ELF-1 (cell line): ENCODE data around the gene TSKU.

ENCODE experiments used
- DNase-seq: peaks from one replicate; pipeline ENCODE4 v3.0.0-alpha.2; 2016; ENCODE audit warnings: low read depth, low spot score

TSKU gene, protein sequence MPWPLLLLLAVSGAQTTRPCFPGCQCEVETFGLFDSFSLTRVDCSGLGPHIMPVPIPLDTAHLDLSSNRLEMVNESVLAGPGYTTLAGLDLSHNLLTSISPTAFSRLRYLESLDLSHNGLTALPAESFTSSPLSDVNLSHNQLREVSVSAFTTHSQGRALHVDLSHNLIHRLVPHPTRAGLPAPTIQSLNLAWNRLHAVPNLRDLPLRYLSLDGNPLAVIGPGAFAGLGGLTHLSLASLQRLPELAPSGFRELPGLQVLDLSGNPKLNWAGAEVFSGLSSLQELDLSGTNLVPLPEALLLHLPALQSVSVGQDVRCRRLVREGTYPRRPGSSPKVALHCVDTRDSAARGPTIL

DNA sequence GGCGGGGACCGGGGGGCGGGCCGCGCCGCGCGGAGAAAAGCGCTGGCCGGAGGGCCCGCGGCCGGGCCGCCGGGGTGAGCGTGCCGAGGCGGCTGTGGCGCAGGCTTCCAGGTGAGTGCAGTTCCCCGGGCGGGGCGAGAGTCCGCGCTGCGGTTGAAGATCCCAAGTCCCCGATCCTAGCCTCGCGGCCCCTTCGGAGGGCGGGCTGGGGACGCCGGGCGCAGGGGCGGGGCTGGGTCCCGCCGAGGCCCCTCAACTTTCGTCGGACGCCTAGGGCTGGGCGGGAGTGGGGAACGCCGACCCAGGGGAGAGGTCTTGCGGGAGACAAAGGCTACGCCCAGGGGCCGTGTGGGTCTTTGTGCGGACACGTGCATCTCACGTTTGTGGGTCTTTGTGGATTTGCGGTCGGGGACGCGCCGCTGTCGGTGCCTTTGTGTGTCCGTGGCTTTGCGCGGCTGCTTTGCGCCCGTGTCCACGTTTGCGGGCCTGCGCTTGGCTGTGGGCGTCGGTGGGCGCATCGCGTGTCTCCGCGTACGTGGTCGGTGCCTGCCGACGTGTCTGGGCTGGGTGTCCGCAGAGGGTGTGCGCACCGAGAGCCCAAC is at the start of gene TSKU:
Gene TSKU (plus strand): TSS at position 63 of the 602 bp plus-strand sequence. CDS start 12,261 bp downstream, outside the sequence.
- peak; percentile 78 for DNase-seq

DNA sequence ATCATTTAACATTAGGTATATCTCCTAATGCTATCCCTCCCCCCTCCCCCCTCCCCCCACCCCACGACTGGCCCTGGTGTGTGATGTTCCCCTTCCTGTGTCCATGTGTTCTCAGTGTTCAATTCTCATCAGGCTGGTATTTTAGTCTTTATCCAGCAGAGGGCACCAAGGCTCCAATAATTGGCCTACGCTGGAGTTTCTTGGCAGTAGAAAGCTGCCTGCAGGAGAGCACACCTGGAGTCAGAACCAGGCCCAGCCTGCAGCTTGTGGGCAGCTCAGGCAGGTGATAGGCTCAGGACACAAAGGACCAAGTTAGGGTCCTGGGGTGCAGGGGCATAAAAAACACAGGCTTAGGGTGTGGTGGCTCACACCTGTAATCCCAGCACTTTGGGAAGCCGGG is 49.2 kb upstream of the TSKU start:
- DNase-seq, result peak; percentile 72

DNA sequence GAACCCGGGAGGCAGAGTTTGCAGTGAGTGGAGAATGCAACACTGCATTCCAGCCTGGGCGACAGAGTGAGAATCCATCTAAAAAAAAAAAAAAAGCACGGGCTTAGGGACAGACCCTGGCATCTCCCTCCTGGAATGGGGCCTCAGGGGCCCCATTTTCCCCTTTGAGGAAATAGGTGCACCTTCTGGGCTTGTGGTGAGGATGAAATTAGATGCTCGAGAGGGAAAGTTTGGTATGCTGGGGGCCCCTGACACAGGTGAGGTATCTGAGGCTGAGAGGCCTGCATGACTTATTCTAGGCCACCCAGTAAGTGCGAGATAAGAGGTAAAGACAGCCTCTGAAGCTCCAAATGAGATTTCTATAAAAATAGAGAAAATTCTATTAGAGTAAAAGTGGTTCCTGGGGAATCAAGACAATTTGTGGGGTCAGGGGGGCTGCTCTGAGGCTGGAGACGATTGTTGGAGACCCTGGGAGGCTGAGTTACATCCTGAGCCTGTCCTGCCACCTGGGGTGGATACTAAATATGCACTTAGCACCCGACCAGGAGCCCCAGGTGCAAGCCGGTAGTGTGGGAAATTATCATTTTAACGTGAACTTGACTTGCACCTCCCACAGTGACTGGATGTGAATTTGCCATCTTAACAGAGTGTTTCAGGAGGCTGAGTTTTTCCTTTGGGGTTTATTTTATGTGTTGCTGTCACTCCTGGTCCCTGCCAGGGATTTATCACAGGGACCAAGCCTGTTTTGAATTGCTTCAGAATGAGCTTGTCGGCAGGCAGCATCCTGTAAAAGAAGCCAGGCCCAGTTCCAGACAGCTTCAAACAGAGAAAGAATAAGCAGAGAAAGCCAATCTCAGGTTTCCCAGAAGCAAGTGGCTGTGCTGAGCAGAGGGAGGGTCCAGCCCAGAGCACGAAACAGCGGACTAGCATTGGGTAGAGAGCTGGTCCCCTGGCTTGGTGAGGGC is 48.4 kb upstream of the TSKU start:
- DNase-seq, result peak; percentile 51

DNA sequence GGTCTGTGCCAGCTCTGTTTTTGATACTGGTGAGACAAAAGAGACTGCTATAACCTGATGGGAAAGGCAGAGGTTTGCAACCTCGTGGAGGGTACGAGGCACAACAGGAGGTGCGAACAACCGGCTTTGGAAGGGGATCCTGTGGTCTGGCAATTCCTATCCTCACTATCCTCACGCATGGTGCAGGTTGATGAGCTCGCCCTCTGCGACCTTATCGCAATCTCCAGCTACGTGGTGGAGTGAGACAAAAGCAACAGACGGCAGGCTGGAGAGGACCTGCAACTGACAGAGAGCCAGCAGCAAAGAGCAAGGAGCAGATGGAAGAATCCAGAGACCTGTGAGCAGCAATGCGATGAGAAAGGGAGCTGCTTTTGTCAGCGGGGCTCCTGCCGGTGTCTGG is 47.3 kb upstream of the TSKU start:
- DNase-seq, result peak; percentile 57

DNA sequence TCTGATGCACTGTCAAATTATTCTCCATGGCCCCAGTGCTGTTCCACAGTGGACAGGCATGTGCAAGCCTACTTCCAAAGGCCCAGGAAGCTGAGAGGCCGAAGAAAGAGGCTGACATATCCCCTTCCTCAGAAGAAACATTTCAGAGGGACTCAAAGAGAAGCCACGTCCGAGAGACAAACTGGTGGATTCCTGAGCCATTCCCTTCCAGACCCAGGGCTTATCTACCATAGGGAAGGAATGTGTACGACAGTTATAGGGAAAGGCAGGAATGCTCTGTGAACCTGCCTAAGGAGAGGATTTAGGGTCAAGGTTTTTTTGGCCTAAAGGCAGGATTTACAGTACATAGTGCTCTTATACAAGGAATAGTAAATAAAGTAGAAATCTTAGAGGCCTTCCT is 46.9 kb upstream of the TSKU start:
- DNase-seq, result peak; percentile 56

DNA sequence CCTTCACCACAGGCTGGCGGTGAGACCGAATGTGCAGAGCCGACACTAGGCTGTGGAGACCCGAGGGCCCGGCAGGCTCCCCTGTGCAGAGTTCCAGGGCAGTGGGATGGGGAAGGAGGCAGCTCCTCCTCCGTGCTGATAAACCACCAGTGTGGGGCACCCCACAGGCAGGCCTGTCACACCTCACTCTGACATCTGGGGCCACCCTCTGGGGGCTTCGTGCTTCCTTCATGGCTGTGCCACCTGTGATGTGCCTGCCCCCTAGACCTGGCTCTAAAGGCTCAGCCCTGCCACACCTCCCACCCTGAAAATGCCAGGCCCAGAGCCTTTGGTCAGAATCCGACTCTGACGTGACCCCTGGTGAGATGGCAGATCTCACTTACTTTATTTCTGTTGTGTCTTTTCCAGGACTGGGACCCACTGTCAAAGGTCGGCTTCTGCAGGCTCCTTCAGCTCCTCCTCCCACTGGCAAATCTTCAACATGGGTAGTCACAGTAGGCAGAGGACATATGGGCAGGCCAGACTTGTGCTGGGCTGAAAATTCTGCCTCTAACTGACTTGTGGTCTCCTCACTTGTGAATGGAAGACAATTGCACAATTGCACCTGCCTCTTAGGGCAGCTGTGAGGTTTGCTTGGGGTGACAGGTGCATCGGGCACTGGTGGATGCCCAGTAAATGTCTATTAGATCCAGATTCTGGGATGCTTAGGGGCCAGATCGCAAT is 46.2 kb upstream of the TSKU start:
- no peak for DNase-seq

DNA sequence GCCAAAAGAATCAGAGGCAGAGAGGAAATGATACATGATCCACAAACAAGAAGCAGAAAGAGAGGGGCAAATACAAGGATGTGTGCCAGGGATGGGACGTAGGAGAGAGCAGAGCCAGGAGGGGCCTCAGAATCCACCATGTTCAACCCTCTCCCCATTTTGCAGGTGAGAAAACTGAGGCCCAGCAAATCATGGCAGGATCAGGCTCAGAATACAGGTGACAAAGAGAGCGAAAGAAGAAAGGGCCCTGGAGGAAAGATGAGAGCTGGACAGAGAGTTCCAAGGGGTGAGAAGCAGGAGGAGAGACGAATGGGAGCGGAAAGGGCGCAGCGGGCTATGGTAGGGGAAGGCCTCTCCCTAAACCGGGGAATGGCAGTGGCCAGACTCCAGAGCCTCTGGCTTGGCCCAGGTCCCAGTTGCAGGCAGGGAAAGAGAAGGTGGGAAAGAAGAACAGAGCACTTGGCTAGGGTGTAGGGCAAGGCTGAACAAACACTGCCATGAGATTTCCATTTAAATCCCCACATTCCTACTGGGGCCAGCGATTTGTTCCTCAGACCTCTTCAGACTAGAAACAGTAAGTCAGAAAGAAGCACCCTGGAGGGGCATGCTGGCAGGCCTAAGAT is 44.4 kb upstream of the TSKU start:
- no peak for DNase-seq

DNA sequence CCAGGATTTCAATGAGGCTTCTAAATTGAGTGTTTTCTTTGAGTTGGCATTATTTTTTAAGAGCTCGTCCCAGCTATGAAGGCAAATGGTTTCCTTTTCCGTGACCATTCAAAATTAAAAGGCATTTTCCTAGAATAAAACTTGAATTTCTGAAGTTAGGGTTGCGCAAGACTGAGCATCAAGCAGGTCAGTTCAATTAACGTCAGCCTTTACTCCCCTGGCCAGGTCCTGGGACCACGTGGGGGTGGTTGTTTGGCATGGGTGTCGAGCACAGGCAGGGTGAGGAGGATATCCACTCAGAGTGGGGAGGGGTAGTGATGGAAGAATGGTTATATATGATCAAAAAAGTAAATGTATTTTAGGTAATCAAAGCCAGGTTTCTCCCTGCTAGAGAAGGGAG is 43.4 kb upstream of the TSKU start:
- no peak for DNase-seq

DNA sequence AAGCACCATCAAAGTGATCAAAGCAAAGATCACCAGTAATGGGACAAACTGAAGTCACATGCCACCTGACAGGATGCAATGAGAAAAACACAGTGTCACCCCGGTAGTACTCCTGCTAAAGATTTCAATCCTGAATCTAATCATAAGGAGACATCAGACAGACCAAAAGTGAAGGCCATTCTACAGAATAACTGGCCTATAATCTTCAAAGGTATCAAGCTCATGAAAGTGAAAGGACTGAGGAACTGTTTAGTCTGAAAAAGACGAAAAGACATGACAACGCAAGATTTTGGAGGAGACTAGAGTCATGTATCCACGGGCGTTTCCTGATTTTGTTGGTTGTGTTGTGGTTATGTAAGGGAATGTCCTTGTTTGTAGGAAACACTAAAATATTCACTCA is 42.4 kb upstream of the TSKU start:
- no peak for DNase-seq

DNA sequence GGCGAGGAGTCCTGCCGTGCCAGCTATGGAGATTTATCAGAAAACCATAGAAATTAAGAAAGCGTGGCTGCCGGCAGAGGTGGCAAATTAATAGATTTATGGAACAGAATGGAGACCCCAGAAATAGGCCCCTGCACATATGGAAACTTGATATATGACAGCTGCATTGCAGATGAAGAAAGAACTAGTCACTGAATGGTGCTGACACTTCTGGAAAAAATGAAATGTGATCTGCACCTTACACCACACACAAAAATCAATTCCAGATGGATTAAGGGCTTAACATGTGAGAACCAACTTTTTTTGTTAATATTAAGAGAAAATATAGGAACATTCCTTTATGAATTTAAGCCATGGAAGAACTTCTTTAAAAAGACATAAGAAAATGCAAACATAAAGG is 40.3 kb upstream of the TSKU start:
- DNase-seq, result no peak

DNA sequence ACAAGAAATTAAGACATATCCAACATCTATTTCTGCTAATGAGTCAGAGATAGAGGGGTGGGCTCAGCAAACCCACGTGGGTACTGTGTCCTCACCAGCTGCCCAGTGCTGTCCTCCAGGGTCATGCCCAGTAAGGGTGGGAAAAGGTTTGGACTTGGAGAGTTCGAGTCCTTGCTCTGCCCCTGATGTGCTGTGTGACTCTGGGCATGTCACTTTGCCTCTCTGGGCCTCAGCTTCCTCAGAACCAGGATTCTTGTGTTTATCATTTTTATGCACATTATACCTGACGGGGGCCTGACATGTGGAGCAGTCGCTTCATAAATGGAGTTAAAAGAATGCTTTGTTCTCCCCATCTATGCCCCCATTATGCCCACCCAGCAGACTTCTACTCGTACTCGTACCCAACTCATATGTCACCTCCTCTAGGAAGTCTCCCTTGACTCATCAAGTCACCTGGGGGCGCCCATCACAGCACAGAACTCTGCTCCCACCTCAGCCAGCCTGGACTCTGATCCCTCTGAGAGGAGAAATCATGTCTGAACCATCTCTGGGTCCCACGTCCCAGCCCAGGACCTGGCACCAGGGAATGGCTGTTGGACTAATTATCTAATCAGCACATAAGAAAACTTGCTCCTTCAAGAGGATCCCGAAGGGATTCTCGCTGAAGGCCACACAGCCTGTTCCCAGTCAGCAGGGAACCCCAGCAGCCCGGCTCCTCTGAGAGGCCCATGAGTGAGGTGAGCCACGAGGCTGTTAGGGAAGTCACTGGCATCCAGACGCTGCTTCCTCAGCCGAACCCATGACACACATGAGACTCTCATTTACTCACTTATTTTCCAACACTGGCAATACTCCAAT is 38.7 kb upstream of the TSKU start:
- no peak for DNase-seq

DNA sequence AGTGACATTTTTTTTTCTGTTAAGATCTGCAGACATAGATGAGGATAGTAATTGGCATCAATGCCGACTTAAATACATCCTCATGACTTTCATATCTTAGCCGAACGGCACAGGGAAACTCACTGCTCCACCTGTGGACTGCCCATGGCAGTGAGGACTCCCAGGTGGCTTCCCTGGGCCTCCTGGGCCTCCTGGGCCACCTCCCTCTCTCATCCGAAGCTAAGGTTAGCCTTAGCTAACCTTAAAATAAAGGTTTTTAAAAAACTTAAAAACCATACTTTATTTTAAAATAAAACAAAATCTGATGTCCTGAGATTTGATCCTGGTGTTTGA is 38.1 kb upstream of the TSKU start:
- no peak for DNase-seq

DNA sequence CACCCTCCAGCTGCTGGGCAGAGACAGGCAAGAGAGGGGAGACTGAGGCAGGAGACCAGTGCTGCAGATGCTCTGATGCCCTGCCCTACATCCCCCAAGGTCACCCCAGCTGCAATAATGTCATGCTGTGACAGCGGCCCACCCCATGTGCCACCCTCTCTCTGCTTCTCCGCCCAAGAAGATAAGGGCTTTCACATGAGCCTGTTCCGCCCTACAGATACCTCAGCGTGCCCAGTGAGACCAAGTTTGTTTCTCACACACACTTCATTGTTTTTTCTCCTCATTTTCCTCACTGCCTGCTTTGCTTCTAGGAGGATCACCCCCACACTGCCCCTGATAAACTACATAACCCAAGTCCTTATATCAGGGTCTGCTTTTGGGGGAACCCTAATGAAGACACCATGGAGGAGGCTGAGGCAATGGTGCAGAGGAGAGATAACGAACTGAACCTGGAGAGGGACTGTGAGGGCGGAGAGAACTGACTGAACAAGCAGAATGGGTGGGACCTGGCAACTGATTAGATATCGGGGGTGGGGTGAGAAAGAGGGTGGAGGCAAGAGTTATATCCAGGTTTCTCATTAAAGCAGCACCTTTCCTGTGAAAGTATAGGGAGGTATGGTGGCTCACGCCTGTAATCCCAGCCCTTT is 37.5 kb upstream of the TSKU start:
- DNase-seq, result no peak

DNA sequence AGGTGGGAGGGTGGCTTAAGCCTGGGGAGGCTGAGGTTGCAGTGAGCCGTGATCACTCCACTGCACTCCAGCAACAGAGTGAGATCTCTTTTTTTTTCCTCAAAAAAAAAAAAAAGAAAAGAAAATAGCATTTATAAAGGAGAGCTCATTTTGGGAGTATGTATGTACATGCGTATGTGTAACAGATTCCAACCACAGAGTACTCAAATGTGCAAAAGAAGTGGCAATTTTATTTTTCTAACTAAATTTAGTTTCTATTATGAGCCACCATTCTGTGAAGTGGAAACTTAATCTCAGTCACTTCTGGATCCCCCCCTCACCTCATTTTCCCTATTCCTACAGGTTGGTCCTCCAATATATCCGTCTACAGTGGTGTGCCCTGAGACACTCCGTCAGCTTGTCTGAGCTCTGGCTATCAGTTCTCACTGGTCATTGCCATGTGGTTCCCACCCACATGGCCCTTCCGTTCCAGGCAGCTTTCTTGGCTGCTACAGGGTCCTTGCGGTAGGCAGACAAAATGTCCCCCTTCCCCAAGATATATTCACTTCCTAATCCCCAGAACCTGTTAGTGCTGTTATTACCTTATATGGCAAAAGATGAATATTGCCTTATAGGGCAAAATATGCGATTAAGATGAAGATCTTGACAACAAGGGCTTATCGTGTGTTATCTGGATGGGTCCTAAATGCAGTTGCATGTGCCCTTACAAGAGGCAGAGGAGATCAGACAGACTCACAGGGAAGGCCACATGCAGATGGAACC is 35.8 kb upstream of the TSKU start:
- DNase-seq, result no peak

DNA sequence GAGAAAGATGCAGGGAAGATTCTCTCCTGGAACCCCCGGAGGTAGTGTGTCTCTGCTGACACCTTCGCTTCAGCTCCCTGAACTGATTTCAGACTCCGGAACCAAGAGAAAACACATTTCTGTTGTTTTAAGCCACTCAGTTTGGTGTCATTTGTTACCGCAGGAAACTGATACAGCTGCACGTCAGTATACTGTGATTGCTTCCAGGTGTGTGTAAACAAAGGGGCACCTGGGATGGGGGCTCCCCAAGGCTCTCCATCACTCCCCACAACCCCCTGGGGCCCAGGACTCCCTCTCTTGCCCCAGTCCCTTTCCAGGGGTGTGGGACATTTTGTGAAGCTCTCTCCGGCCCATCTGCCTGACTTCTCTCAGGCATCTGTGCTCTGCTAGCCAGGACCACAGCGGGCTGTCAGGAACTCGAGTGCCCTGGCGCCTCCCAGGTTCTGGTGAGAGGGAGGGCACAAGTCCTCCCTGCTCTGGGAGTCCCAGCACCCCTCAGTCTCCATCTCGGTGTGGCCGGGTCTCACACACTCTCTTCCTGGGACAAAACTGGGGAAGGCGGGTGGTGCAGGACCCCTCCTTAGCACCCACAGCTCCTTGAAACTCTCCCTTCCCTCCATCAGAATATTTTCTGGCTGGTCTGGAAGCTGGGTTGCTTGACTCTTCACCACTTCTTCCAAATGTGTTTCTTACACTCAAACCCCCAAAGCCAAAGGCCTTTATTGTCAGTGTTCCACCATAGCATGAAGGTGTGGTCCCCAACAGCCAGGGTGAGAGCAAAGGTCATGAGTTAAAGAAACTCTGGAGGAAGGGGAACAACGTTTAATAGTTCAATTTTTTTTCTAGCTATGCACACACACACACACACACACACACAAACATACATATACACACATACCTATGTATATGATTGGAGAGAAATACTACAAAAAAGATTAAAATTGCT is 35.0 kb upstream of the TSKU start:
- no peak for DNase-seq

DNA sequence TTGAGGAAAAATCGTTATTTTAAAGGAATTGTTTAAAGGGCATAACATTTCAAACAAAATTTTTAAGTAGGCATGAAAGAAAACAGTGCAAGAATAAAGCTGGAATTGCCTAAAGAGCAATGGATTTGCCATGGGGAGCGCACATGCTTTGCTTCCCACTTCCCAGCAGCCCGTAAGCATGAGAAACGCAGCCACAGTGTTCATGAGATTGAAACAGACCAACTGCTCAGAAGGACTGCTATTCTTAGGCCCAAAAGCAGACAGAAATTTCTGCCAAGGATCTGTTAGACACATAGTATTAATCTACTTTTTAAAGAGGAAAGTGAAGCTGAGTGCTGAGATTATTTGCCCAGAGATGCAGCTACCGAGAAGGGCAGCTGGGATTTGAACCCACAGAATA is 34.2 kb upstream of the TSKU start:
- DNase-seq, result no peak

DNA sequence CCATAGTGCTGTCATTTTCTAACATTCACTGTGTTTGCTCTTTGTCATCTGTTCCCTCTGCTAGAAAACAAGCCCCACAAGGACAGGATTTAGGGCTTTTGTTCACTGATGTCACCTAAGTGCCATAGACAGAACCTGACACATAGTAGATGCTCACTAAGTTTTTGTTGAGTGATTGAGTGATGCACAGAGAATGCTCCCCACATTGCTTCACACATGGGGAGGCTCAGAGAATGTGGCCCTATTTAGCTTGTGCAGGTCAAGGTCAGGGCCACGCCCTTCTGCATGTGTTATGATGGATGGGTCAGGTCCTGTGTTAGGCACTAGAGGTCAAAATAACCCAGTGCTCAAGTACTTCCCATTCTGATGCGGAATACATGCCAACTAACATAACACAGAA is 33.1 kb upstream of the TSKU start:
- DNase-seq, result no peak

DNA sequence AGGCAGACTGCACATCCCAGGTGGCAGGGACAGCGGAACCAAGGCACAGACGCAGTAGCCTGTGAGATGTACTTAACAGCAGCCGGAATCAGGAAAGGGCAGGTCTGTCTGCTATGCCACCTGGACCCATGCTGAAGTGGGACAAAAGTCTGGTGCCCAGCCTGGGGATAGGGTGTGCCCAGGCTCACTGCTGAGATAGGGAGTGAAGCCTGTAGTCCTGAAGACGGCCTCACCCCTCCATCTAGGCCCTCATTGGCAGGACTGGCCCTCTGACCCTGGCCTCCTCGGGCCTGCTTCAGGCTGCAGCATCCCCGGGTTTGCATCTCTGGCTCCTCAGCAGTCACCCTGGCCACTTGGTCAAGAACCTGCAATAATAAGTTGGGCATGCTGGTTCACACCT is 32.4 kb upstream of the TSKU start:
- no peak for DNase-seq
